ENCODE data around the gene CNOT6. TPM values are rescaled to one million over a fixed set of nuclear protein-coding genes. Genes with fewer than 3 reads are reported as not detected.

Gene CNOT6
- polyA plus RNA-seq, 2 donors = 6.8 TPM

DNA sequence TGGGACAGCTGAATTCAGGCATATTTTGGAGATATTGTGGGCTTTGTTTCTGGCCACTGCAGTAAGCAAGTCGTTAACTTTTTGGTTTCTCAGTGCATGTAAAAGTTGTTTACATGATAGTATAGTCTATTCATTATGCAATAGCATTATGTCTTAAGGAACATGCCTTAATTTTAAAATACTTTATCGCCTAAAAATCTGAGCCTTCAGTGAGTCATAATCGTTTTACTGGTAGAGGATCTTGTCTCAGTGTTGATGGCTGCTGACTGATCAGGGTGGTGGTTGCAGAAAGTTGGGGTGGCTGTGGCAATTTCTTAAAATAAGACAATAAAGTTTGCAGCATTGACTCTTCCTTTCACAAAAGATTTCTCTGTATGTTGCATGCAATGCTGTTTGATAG is 92.0 kb downstream of the CNOT6 start:
- Histone ChIP-seq H3K4me1 (ENCODE audit: control insufficient read depth in 2 of 2, insufficient read depth in 2 of 2, low read length in 1 of 2) (peaks cover 6 to 9% of the 10 kb centered on the region in 2 donors), H3K9me3 (ENCODE audit: control insufficient read depth in 2 of 2, insufficient read depth in 1 of 2, low read depth in 1 of 2, low read length in 1 of 2) (peaks cover 0 to 3% of the 10 kb centered on the region in 2 donors), H3K36me3 (ENCODE audit: control insufficient read depth in 2 of 2, insufficient read depth in 2 of 2, low read length in 1 of 2) (no peaks in the 10 kb centered on the region), H3K27ac (ENCODE audit: low read depth in 2 of 2, low read length in 1 of 2) (no peak overlapping the region), H3K4me3 (ENCODE audit: low read depth in 1 of 2, low read length in 2 of 2) (no peak overlapping the region), H3K27me3 (ENCODE audit: control insufficient read depth in 1 of 2, insufficient read depth in 2 of 2, low read length in 2 of 2) (peaks cover 0 to 20% of the 10 kb centered on the region in 2 donors)
- 82 to 90% methylated on average over 3 of the region's 3 CpGs for WGBS, 2 donors

DNA sequence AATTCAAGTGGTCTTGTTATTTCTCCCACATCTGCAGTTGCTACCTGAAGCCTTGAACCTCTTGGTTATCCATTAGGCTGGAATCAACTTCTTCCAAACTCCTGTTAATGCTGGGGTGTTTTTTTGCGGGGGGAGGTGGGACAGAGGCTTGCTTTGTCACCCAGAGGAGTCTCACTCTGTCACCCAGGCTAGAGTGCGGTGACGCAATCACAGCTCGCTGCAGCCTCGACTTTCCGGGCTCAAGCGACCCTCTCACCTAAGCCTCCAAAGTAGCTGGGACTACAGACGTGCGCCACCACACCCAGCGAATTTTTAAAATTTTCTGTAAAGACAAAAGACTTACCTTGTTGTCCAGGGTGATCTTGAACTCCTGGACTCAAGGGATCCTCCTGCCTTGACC is 92.7 kb downstream of the CNOT6 start:
- Histone ChIP-seq H3K4me1 (ENCODE audit: control insufficient read depth in 2 of 2, insufficient read depth in 2 of 2, low read length in 1 of 2) (peaks cover 6 to 9% of the 10 kb centered on the region in 2 donors), H3K27ac (ENCODE audit: low read depth in 2 of 2, low read length in 1 of 2) (no peak overlapping the region), H3K27me3 (ENCODE audit: control insufficient read depth in 1 of 2, insufficient read depth in 2 of 2, low read length in 2 of 2) (peaks cover 0 to 26% of the 10 kb centered on the region in 2 donors), H3K36me3 (ENCODE audit: control insufficient read depth in 2 of 2, insufficient read depth in 2 of 2, low read length in 1 of 2) (no peaks in the 10 kb centered on the region), H3K4me3 (ENCODE audit: low read depth in 1 of 2, low read length in 2 of 2) (no peak overlapping the region), H3K9me3 (ENCODE audit: control insufficient read depth in 2 of 2, insufficient read depth in 1 of 2, low read depth in 1 of 2, low read length in 1 of 2) (peaks cover 0 to 3% of the 10 kb centered on the region in 2 donors)
- WGBS, 2 donors = 82 to 91% methylated on average over 10 of the region's 10 CpGs

GRCh38 chr5:180589771-180590542 is 95.8 kb downstream of the CNOT6 start:
- Histone ChIP-seq H3K27me3 (ENCODE audit: control insufficient read depth in 1 of 2, insufficient read depth in 2 of 2, low read length in 2 of 2) (peaks cover 0 to 30% of the 10 kb centered on the region in 2 donors), H3K9me3 (ENCODE audit: control insufficient read depth in 2 of 2, insufficient read depth in 1 of 2, low read depth in 1 of 2, low read length in 1 of 2) (peaks cover 0 to 2% of the 10 kb centered on the region in 2 donors), H3K27ac (ENCODE audit: low read depth in 2 of 2, low read length in 1 of 2) (no peak overlapping the region), H3K4me1 (ENCODE audit: control insufficient read depth in 2 of 2, insufficient read depth in 2 of 2, low read length in 1 of 2) (peaks cover 6 to 9% of the 10 kb centered on the region in 2 donors), H3K4me3 (ENCODE audit: low read depth in 1 of 2, low read length in 2 of 2) (no peak overlapping the region), H3K36me3 (ENCODE audit: control insufficient read depth in 2 of 2, insufficient read depth in 2 of 2, low read length in 1 of 2) (no peaks in the 10 kb centered on the region)
- WGBS, 2 donors = 3% methylated on average over 43 to 44 of the region's 44 CpGs

DNA sequence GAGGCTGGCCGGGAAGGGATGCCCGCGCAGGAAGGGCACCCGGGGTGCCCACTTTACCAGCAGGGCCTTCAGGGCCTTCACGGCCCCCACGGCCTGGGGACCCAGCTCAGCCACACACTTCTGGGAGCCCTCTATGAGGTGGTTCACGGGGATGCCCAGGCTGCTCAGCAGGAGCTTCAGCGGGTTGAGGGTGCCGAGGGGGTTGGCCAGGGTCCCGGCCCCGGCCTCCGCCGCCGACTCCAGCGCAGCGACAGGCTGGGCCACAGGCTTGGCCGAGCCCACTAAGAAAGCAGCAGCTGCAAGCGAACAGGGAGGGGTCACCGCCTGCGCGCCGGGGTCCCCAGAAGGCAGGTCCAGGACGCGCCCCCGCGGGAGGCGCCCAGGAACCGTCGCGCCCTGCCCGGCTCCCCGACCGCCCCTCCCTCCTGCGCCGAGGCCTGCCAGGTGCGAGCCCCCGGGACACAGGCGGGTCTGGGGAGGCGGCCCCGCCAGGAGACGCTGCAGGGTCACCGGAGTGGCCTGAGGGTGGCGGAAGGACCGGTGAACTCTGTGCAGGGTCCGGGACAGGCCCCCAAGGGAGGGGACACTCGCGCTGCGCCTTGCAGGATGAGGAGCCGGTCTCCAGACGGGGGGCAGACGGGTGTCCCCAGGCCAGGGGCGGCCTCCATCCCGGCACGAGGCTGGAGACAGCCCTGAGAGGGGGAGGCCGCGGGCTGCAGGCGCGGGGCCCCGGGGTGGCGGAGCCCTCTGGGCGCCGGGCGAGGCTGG is 96.5 kb downstream of the CNOT6 start:
- no peak overlapping the region for H3K27ac ChIP-seq (ENCODE audit: low read depth in 2 of 2, low read length in 1 of 2)
- WGBS, 2 donors = 3 to 5% methylated on average over 39 to 63 of the region's 63 CpGs
- H3K36me3 ChIP-seq (ENCODE audit: control insufficient read depth in 2 of 2, insufficient read depth in 2 of 2, low read length in 1 of 2) = no peaks in the 10 kb centered on the region
- H3K9me3 ChIP-seq (ENCODE audit: control insufficient read depth in 2 of 2, insufficient read depth in 1 of 2, low read depth in 1 of 2, low read length in 1 of 2) = peaks cover 0 to 4% of the 10 kb centered on the region in 2 donors
- H3K4me3 ChIP-seq (ENCODE audit: low read depth in 1 of 2, low read length in 2 of 2) = peak overlapping the region in 1 of 2 donors; percentile 23
- H3K4me1 ChIP-seq (ENCODE audit: control insufficient read depth in 2 of 2, insufficient read depth in 2 of 2, low read length in 1 of 2) = peaks cover 6 to 9% of the 10 kb centered on the region in 2 donors
- H3K27me3 ChIP-seq (ENCODE audit: control insufficient read depth in 1 of 2, insufficient read depth in 2 of 2, low read length in 2 of 2) = peaks cover 0 to 30% of the 10 kb centered on the region in 2 donors

- Histone ChIP-seq H3K4me1 (ENCODE audit: control insufficient read depth in 2 of 2, insufficient read depth in 2 of 2, low read length in 1 of 2) (peaks cover 6 to 9% of the 10 kb centered on the region in 2 donors), H3K27ac (ENCODE audit: low read depth in 2 of 2, low read length in 1 of 2) (no peak within 1 kb of the TSS), H3K36me3 (ENCODE audit: control insufficient read depth in 2 of 2, insufficient read depth in 2 of 2, low read length in 1 of 2) (no peaks in the 10 kb centered on the region), H3K4me3 (ENCODE audit: low read depth in 1 of 2, low read length in 2 of 2) (peak within 1 kb of the TSS in 1 of 2 donors; percentile 23), H3K27me3 (ENCODE audit: control insufficient read depth in 1 of 2, insufficient read depth in 2 of 2, low read length in 2 of 2) (peaks cover 0 to 30% of the 10 kb centered on the region in 2 donors), H3K9me3 (ENCODE audit: control insufficient read depth in 2 of 2, insufficient read depth in 1 of 2, low read depth in 1 of 2, low read length in 1 of 2) (peaks cover 0 to 4% of the 10 kb centered on the region in 2 donors)
- WGBS, 2 donors = 5 to 7% methylated on average over 45 to 60 of the region's 60 CpGs
Measured at GRCh38 chr5:180591311-180591887, 97.2 kb downstream of the CNOT6 start, which contains the start of gene SCGB3A1. Gene SCGB3A1, minus strand, starts transcription at chr5:180591499. Its CDS starts 37 bp downstream, at chr5:180591462.

DNA sequence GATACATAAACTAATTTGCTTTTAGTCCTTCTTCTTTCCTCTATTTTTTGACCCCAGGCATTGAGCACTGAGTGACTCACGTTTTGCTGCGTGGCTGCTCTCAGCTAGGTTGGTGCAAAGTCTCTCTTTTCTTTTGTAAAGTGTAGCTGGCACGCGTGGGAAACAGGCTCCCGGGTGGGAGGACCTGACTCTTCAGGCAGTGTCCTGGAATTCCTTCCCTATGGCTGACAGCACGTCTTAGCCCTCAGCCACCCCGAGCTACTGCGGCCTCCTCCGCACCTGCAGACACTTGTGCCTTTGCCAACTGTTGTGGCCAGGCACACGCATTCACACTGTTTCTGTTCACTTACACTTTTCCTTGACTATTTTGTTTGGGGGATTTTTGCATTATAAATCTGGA is 98.0 kb downstream of the CNOT6 start:
- 65 to 72% methylated on average over 10 of the region's 10 CpGs for WGBS, 2 donors
- H3K4me3 ChIP-seq (ENCODE audit: low read depth in 1 of 2, low read length in 2 of 2) = no peak overlapping the region
- H3K27me3 ChIP-seq (ENCODE audit: control insufficient read depth in 1 of 2, insufficient read depth in 2 of 2, low read length in 2 of 2) = peaks cover 0 to 30% of the 10 kb centered on the region in 2 donors
- H3K9me3 ChIP-seq (ENCODE audit: control insufficient read depth in 2 of 2, insufficient read depth in 1 of 2, low read depth in 1 of 2, low read length in 1 of 2) = peaks cover 0 to 4% of the 10 kb centered on the region in 2 donors
- H3K27ac ChIP-seq (ENCODE audit: low read depth in 2 of 2, low read length in 1 of 2) = no peak overlapping the region
- peaks cover 6 to 9% of the 10 kb centered on the region in 2 donors for H3K4me1 ChIP-seq (ENCODE audit: control insufficient read depth in 2 of 2, insufficient read depth in 2 of 2, low read length in 1 of 2)
- no peaks in the 10 kb centered on the region for H3K36me3 ChIP-seq (ENCODE audit: control insufficient read depth in 2 of 2, insufficient read depth in 2 of 2, low read length in 1 of 2)

- WGBS, 2 donors = 84 to 85% methylated on average over 19 of the region's 19 CpGs
- Histone ChIP-seq H3K9me3 (ENCODE audit: control insufficient read depth in 2 of 2, insufficient read depth in 1 of 2, low read depth in 1 of 2, low read length in 1 of 2) (peaks cover 0 to 4% of the 10 kb centered on the region in 2 donors), H3K4me3 (ENCODE audit: low read depth in 1 of 2, low read length in 2 of 2) (no peak overlapping the region), H3K36me3 (ENCODE audit: control insufficient read depth in 2 of 2, insufficient read depth in 2 of 2, low read length in 1 of 2) (no peaks in the 10 kb centered on the region), H3K4me1 (ENCODE audit: control insufficient read depth in 2 of 2, insufficient read depth in 2 of 2, low read length in 1 of 2) (peaks cover 6 to 9% of the 10 kb centered on the region in 2 donors), H3K27ac (ENCODE audit: low read depth in 2 of 2, low read length in 1 of 2) (no peak overlapping the region), H3K27me3 (ENCODE audit: control insufficient read depth in 1 of 2, insufficient read depth in 2 of 2, low read length in 2 of 2) (peaks cover 0 to 30% of the 10 kb centered on the region in 2 donors)
Measured at GRCh38 chr5:180593446-180594206, 99.4 kb downstream of the CNOT6 start.

DNA sequence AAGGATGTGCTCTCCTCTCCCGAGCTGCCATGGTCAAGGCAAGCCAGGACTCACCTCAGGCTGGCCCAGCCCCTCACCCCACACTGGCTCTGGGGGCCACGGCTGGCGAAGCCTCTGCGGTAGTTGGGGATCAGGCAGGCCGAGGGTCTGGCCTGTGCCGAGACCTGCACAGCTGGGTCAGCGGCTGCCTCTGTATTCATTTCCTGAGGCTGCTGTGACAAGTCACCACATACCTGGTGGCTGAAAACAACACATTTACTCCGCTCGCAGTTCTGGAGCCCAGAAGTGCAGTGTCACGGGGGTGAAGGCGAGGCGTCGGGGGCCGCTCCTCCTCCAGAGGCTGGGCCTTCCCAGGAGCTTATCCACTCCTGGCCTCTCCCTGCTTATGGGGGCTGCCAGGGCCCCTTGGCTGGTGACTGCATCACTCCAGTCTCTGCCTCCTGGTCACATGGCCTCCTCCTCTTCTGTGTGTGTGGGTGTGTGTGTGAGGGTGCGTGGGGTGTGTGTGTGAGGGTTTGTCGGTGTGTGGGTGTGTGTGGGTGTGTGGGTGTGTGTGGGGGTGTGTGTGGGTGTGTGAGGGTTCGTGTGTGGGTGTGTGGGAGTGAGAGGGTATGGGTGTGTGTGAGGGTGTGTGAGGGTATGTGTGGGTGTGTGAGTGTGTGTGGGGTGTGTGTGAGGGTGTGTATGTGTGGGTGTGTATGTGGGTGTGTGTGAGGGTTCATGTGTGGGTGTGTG is 100.3 kb downstream of the CNOT6 start:
- peaks cover 0 to 4% of the 10 kb centered on the region in 2 donors for H3K9me3 ChIP-seq (ENCODE audit: control insufficient read depth in 2 of 2, insufficient read depth in 1 of 2, low read depth in 1 of 2, low read length in 1 of 2)
- no peak overlapping the region for H3K4me3 ChIP-seq (ENCODE audit: low read depth in 1 of 2, low read length in 2 of 2)
- H3K27ac ChIP-seq (ENCODE audit: low read depth in 2 of 2, low read length in 1 of 2) = no peak overlapping the region
- H3K36me3 ChIP-seq (ENCODE audit: control insufficient read depth in 2 of 2, insufficient read depth in 2 of 2, low read length in 1 of 2) = no peaks in the 10 kb centered on the region
- peaks cover 0 to 26% of the 10 kb centered on the region in 2 donors for H3K27me3 ChIP-seq (ENCODE audit: control insufficient read depth in 1 of 2, insufficient read depth in 2 of 2, low read length in 2 of 2)
- 74 to 76% methylated on average over 17 of the region's 17 CpGs for WGBS, 2 donors
- H3K4me1 ChIP-seq (ENCODE audit: control insufficient read depth in 2 of 2, insufficient read depth in 2 of 2, low read length in 1 of 2) = peaks cover 6 to 9% of the 10 kb centered on the region in 2 donors
